B cell (primary cell): Measurements from ENCODE around the gene ART5. TPM values are rescaled to one million over a fixed set of nuclear protein-coding genes. Genes with fewer than 3 reads are reported as not detected.

Experiments
- ATAC-seq: fragments of 200-7000 bp; cut with Tn5 transposase; one replicate; pipeline ENCODE4 v1.10.0; 2021; ENCODE audit warnings: low read depth, mild to moderate bottlenecking, moderate number of reproducible peaks, moderate library complexity
- CTCF ChIA-PET: fragments of 350-600 bp; sonication (Branson Sonifier 250); formaldehyde crosslinking; loops from one replicate; lab custom pipeline; 2021; ENCODE audit warnings: antibody characterized with exemption, inconsistent platforms; lab: Charles Lee
- POLR2A ChIA-PET: fragments of 350-600 bp; sonication (Branson Sonifier 250); formaldehyde crosslinking; loops from one replicate; lab custom pipeline; 2021; ENCODE audit warnings: antibody characterized with exemption; lab: Charles Lee
- DNase-seq: peaks from one replicate; pipeline ENCODE4 v3.0.0; 2013
- H2AFZ ChIP-seq: 2 replicates; pipeline ENCODE4 v1.6.1; 2012; ENCODE audit warnings: mild to moderate bottlenecking, low read depth, low read length; ENCODE audit not compliant: insufficient read depth, poor library complexity, severe bottlenecking
- H3K27ac ChIP-seq, 2 donors: 1 replicate in 1 of 2; 2 replicates in 1 of 2; pipeline ENCODE4 v1.5.1; 2012 to 2013; ENCODE audit warnings: low read length in 2 of 2, mild to moderate bottlenecking in 2 of 2, moderate library complexity in 1 of 2
- H3K27me3 ChIP-seq, 4 experiments: fragments of 200-600 bp in 1 of 4; sonication (generic) in 1 of 4; replicated peaks in 1 of 4; 1 replicate in 2 of 4; 2 replicates in 2 of 4; pipeline versions ENCODE4 v1.6.1 to v1.7.0; 2013 to 2016; ENCODE audit warnings: low read length in 3 of 4, mild to moderate bottlenecking in 2 of 4, mixed read lengths in 1 of 4, moderate library complexity in 1 of 4; ENCODE audit not compliant: insufficient read depth in 4 of 4, control insufficient read depth in 3 of 4; ENCODE audit errors: control extremely low read depth in 1 of 4
- H3K36me3 ChIP-seq, 2 experiments: replicated peaks in 1 of 2; 1 replicate in 1 of 2; 2 replicates in 1 of 2; pipeline versions ENCODE4 v1.6.1 to v1.7.1; 2013; ENCODE audit warnings: low read length in 1 of 2; ENCODE audit not compliant: insufficient read depth in 2 of 2, control insufficient read depth in 1 of 2; ENCODE audit errors: control extremely low read depth in 1 of 2, extremely low read depth in 1 of 2
- H3K4me1 ChIP-seq, 2 donors: fragments of 200-600 bp in 1 of 2; sonication (generic) in 1 of 2; 1 replicate in 1 of 2; 2 replicates in 1 of 2; pipeline versions ENCODE4 v1.5.1 to v1.6.1; 2013 to 2017; ENCODE audit warnings: low read length in 2 of 2; ENCODE audit not compliant: control insufficient read depth in 2 of 2, insufficient read depth in 2 of 2
- H3K4me2 ChIP-seq: replicated peaks from 2 replicates; pipeline ENCODE3; 2012; ENCODE audit warnings: mild to moderate bottlenecking, low read depth, low read length; ENCODE audit not compliant: poor library complexity, severe bottlenecking
- H3K4me3 ChIP-seq, 5 experiments: fragments of 200-600 bp in 1 of 5; sonication (generic) in 1 of 5; 1 replicate in 3 of 5; 2 replicates in 2 of 5; pipeline versions ENCODE4 v1.5.1 to v1.7.0; 2011 to 2016; ENCODE audit warnings: low read length in 4 of 5, mild to moderate bottlenecking in 4 of 5, low read depth in 2 of 5, control low read depth in 1 of 5, moderate library complexity in 1 of 5; ENCODE audit not compliant: insufficient read depth in 1 of 5; ENCODE audit errors: control extremely low read depth in 1 of 5, extremely low read depth in 1 of 5
- H3K79me2 ChIP-seq: fragments of 200-600 bp; sonication (generic); one replicate; pipeline ENCODE4 v1.6.0; 2016; ENCODE audit warnings: low read length; ENCODE audit not compliant: control insufficient read depth, insufficient read depth
- H3K9ac ChIP-seq: fragments of 200-600 bp; sonication (generic); 2 replicates; pipeline ENCODE4 v1.6.1; 2017; ENCODE audit warnings: mild to moderate bottlenecking, low read length, moderate library complexity
- H3K9me3 ChIP-seq, 3 donors: one replicate each; pipeline versions ENCODE4 v1.6.1 to v1.7.1; 2013; ENCODE audit warnings: low read length in 2 of 3; ENCODE audit not compliant: control insufficient read depth in 2 of 3, insufficient read depth in 1 of 3; ENCODE audit errors: control extremely low read depth in 1 of 3
- H4K20me1 ChIP-seq: 2 replicates; pipeline ENCODE4 v1.6.0; 2012; ENCODE audit warnings: mild to moderate bottlenecking, low read length; ENCODE audit not compliant: insufficient read depth, control insufficient read depth, poor library complexity, severe bottlenecking
- H3K27ac Mint-ChIP-seq: one replicate; pipeline ENCODE4 v1.8.0; 2021; ENCODE audit warnings: mixed read lengths
- H3K27me3 Mint-ChIP-seq: one replicate; pipeline ENCODE4 v1.8.0; 2021; ENCODE audit warnings: mixed read lengths
- H3K4me1 Mint-ChIP-seq: one replicate; pipeline ENCODE4 v1.8.0; 2021; ENCODE audit warnings: mixed read lengths
- H3K4me3 Mint-ChIP-seq: one replicate; pipeline ENCODE4 v1.8.0; 2021; ENCODE audit warnings: mixed read lengths
- H3K9me3 Mint-ChIP-seq: one replicate; pipeline ENCODE4 v1.8.0; 2022; ENCODE audit warnings: mixed read lengths; ENCODE audit not compliant: insufficient read depth
- CTCF ChIP-seq: fragments of 200-600 bp; IDR thresholded peaks from one replicate; pipeline ENCODE4 v1.8.0; 2022; ENCODE audit warnings: antibody characterized with exemption, mild to moderate bottlenecking
- EZH2 ChIP-seq: IDR thresholded peaks from 2 replicates; pipeline ENCODE4 v1.6.1; 2012; ENCODE audit warnings: borderline replicate concordance, low read depth, mild to moderate bottlenecking, moderate library complexity, low read length; ENCODE audit not compliant: insufficient read depth, poor library complexity, severe bottlenecking
- WGBS: methylation state at CpG from one replicate; pipeline ENCODE4 v1.1.5; 2013; ENCODE audit warnings: missing lambda C conversion rate; ENCODE audit not compliant: insufficient coverage; 5-methylcytosine and 5-hydroxymethylcytosine counted together
- intact Hi-C: fragments of 100-400 bp; cut with micrococcal nuclease; formaldehyde crosslinking; loops from one replicate; pipeline ENCODE4 v1.10.0; 2022
- polyA plus RNA-seq: library from polyadenylated mRNA; depleted of rRNA; stranded (reverse); fragments of >200 nt; gene quantifications from 2 replicates; pipeline ENCODE4 v1.2.3, GENCODE V29; 2012
- total RNA-seq, 2 donors: library from RNA; stranded (reverse); fragments of 120-200 nt in 1 of 2; gene quantifications; 1 replicate in 1 of 2; 2 replicates in 1 of 2; pipeline versions ENCODE4 v1.2.3 to v1.2.4, GENCODE V29; 2013 to 2022

Gene ART5
- total and polyA plus RNA-seq, 2 donors (not counting 1 experiment from before 2014, with no cell fraction given): not detected

GRCh38 chr11:3616721-3617460 is 24.9 kb downstream of the ART5 start:
- DNase-seq (no peak), ATAC-seq (no peak)
- H3K9me3 ChIP-seq: peaks cover 0 to 5% (median 3%) of the 10 kb centered on the region in 3 donors
- ChIA-PET POLR2A (no interaction called here), CTCF (no interaction called here)
- whole genome bisulfite sequencing: 92% methylated on average over 24 of the region's 25 CpGs
- H3K27ac Mint-ChIP-seq: no peak overlapping the region
- H2AFZ ChIP-seq: no peak overlapping the region
- H3K9me3 Mint-ChIP-seq: peaks cover 5% of the 10 kb centered on the region
- H3K79me2 ChIP-seq: no peaks in the 10 kb centered on the region
- H3K4me3 ChIP-seq: no peak overlapping the region
- intact Hi-C loops: no loop called here
- no peak overlapping the region for H3K4me3 Mint-ChIP-seq
- H3K27me3 ChIP-seq: no peaks in the 10 kb centered on the region
- H4K20me1 ChIP-seq: no peaks in the 10 kb centered on the region
- no peaks in the 10 kb centered on the region for H3K36me3 ChIP-seq
- no peak overlapping the region for H3K27ac ChIP-seq
- no peak for TF ChIP-seq CTCF
- no peak for TF ChIP-seq EZH2
- H3K9ac ChIP-seq: no peak overlapping the region
- H3K4me1 ChIP-seq: peaks cover 13 to 14% of the 10 kb centered on the region in 2 donors
- no peak overlapping the region for H3K4me2 ChIP-seq
- peaks cover 13% of the 10 kb centered on the region for H3K4me1 Mint-ChIP-seq
- H3K27me3 Mint-ChIP-seq: no peaks in the 10 kb centered on the region

GRCh38 chr11:3615998-3616397 is 25.8 kb downstream of the ART5 start:
- ChIA-PET CTCF (no interaction called here), POLR2A (no interaction called here)
- no peak for TF ChIP-seq EZH2
- TF ChIP-seq CTCF: no peak
- Histone ChIP-seq H3K79me2 (no peaks in the 10 kb centered on the region), H3K27me3 (no peaks in the 10 kb centered on the region), H3K4me1 (peaks cover 13 to 14% of the 10 kb centered on the region in 2 donors), H3K27ac (no peak overlapping the region), H3K4me2 (no peak overlapping the region), H3K36me3 (no peaks in the 10 kb centered on the region), H2AFZ (no peak overlapping the region), H3K4me3 (no peak overlapping the region), H3K9me3 (peaks cover 0 to 5% (median 3%) of the 10 kb centered on the region in 3 donors), H3K9ac (no peak overlapping the region), H4K20me1 (no peaks in the 10 kb centered on the region)
- H3K4me1 Mint-ChIP-seq: peaks cover 13% of the 10 kb centered on the region
- intact Hi-C loops: no loop called here
- no peak overlapping the region for H3K4me3 Mint-ChIP-seq
- peaks cover 6% of the 10 kb centered on the region for H3K9me3 Mint-ChIP-seq
- DNase-seq: no peak
- no peaks in the 10 kb centered on the region for H3K27me3 Mint-ChIP-seq
- no peak overlapping the region for H3K27ac Mint-ChIP-seq
- WGBS: 87% methylated on average over 2 of the region's 6 CpGs
- no peak for ATAC-seq
